Measurements from ENCODE around the gene SYT9.

Gene SYT9

DNA sequence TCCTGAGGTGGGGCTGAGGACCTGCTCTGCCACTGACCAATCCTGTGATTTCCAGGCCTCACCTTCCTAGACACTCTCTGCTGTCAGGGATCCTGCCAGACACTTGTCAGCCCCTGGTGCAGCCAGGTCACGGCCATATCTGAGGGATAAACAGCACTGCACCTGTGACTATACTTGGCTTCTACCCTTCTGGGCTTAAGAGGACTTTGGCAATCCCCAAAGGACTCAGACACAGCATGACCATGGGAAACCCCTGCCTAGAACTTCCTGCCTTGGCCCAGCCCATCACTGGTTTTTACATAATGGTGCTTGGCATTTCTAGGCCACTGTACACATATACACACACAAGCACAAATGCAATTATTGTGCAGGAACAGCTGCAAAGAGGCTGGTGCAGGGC, 222.0 kb downstream of the SYT9 start:
- Histone ChIP-seq H3K4me1 (ENCODE audit: insufficient read depth, low read length) (no peaks in the 10 kb centered on the region), H3K36me3 (ENCODE audit: insufficient read depth, low read length) (no peaks in the 10 kb centered on the region), H3K9ac (ENCODE audit: low read depth, low read length) (no peak overlapping the region), H3K27ac (ENCODE audit: low read depth, low read length) (no peak overlapping the region), H3K4me3 (ENCODE audit: low read length) (no peak overlapping the region), H3K9me3 (ENCODE audit: insufficient read depth, low read depth, low read length) (no peaks in the 10 kb centered on the region), H3K27me3 (ENCODE audit: insufficient read depth, low read length) (no peaks in the 10 kb centered on the region)
- WGBS, result 46% methylated on average over 1 of the region's 1 CpG

DNA sequence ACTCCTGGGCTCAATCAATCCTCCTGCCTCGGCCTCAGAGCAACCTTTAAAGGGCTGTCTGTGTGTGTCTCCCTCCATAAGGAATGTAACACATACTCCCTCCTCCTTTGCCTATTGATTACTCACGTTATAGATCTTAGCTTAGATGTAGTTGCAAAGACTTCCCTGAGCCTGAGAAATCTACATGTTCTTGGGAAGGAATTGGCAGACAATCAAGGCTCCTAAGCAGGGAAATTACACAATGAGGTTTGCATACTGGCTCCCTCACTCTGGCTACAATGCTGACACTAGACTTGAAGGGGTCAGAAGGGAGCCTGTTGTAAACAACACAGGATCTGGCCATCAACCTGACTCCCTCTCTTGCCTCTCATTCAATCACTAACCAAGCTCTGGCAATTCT, 228.4 kb downstream of the SYT9 start:
- Histone ChIP-seq H3K36me3 (ENCODE audit: insufficient read depth, low read length) (no peaks in the 10 kb centered on the region), H3K4me3 (ENCODE audit: low read length) (no peak overlapping the region), H3K4me1 (ENCODE audit: insufficient read depth, low read length) (peaks cover 6% of the 10 kb centered on the region), H3K27me3 (ENCODE audit: insufficient read depth, low read length) (no peaks in the 10 kb centered on the region), H3K9ac (ENCODE audit: low read depth, low read length) (no peak overlapping the region), H3K27ac (ENCODE audit: low read depth, low read length) (no peak overlapping the region), H3K9me3 (ENCODE audit: insufficient read depth, low read depth, low read length) (no peaks in the 10 kb centered on the region)
- WGBS, result 63% methylated on average over 2 of the region's 2 CpGs

DNA sequence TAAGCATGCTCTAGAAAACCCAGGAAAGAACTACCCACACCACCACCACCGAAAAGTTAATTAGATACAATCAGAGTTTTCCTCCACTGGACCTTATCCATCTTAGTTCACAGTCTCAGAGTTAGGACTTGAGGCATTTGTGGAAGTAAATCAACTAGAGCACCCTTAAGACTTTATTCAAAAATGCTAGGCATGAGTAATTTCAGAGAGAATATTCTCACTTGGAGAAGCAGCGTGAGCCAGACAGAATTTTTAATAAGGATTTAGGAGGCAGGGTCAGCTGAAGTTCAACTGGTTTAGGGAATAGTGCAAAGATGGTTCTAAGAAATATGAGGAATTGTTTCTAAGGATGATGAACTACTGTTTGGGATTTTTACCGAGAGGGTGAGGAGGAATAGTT, 232.4 kb downstream of the SYT9 start:
- H3K4me3 ChIP-seq (ENCODE audit: low read length), result no peak overlapping the region
- no peaks in the 10 kb centered on the region for H3K27me3 ChIP-seq (ENCODE audit: insufficient read depth, low read length)
- no peak overlapping the region for H3K27ac ChIP-seq (ENCODE audit: low read depth, low read length)
- WGBS, result 87% methylated on average over 3 of the region's 3 CpGs
- peaks cover 11% of the 10 kb centered on the region for H3K4me1 ChIP-seq (ENCODE audit: insufficient read depth, low read length)
- no peaks in the 10 kb centered on the region for H3K9me3 ChIP-seq (ENCODE audit: insufficient read depth, low read depth, low read length)
- no peak overlapping the region for H3K9ac ChIP-seq (ENCODE audit: low read depth, low read length)
- no peaks in the 10 kb centered on the region for H3K36me3 ChIP-seq (ENCODE audit: insufficient read depth, low read length)

DNA sequence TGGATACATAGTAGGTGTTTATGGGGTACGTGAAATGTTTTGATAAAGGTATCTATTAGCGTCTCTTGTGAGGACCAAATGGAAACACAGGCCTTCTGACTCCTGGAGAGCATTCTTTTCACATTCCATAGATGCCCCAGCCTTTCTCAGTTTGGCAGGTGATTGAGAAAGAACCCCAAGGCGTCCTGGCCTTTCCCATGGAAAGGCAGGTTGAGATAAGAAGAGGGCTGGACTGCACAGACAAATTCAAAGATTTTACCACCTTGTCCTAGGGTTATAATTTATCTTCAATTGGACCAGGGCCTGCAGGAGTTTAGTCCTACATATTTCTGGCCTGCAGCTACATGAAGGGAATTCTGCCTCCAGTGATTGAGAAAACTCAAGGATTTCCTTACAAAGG, 232.9 kb downstream of the SYT9 start:
- no peaks in the 10 kb centered on the region for H3K9me3 ChIP-seq (ENCODE audit: insufficient read depth, low read depth, low read length)
- H3K4me3 ChIP-seq (ENCODE audit: low read length), result no peak overlapping the region

DNA sequence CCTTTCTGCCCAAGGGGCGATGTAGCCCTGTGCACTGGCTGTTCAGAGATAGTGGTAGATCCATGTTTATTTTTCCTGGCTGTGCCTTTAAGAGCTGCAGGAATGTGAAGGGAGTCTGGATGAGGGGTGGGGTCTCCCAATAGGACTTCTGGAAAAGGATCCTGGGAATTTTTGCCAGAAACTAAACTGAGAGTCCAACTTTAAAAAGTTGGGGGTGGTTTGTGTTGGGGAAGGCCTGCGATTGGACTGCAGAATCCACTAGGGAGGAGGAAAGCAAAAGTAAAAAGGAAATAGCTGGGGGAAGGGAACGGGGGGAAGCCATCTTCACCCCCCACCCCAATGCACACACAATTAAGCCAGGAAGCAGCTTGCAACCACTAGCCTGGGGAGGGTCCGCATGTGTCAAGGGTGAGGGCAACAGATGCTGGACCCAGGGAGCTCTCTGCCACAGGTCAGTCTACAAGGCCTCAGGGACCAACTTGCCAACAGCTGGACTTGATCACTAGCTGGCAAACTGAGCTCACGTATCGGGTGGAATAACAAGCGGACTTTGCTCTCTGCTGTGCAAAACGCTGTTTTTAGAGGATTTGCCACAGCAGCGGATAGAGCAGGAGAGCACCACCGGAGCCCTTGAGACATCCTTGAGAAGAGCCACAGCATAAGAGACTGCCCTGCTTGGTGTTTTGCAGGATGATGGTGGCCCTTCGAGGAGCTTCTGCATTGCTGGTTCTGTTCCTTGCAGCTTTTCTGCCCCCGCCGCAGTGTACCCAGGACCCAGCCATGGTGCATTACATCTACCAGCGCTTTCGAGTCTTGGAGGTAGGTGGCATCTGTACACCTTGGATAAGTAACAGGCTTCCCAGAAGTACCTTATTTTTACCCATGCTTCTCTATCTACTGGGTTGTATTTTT, 233.7 kb downstream of the SYT9 start, which contains the start of gene OLFML1:
Gene OLFML1 (plus strand): TSS at position 321 of the 912 bp plus-strand sequence. CDS start 370 bp downstream, at position 691.
- H3K9ac ChIP-seq (ENCODE audit: low read depth, low read length), result no peak within 1 kb of the TSS
- peaks cover 11% of the 10 kb centered on the region for H3K4me1 ChIP-seq (ENCODE audit: insufficient read depth, low read length)
- H3K9me3 ChIP-seq (ENCODE audit: insufficient read depth, low read depth, low read length), result no peaks in the 10 kb centered on the region
- H3K36me3 ChIP-seq (ENCODE audit: insufficient read depth, low read length), result no peaks in the 10 kb centered on the region
- H3K4me3 ChIP-seq (ENCODE audit: low read length), result no peak within 1 kb of the TSS
- H3K27ac ChIP-seq (ENCODE audit: low read depth, low read length), result no peak within 1 kb of the TSS
- 93% methylated on average over 14 of the region's 15 CpGs for WGBS
- no peaks in the 10 kb centered on the region for H3K27me3 ChIP-seq (ENCODE audit: insufficient read depth, low read length)

More for the DNA sequence above, 232.9 kb downstream of the SYT9 start:
- 41% methylated on average over 3 of the region's 3 CpGs for WGBS
- Histone ChIP-seq H3K27me3 (ENCODE audit: insufficient read depth, low read length) (no peaks in the 10 kb centered on the region), H3K4me1 (ENCODE audit: insufficient read depth, low read length) (peaks cover 11% of the 10 kb centered on the region), H3K27ac (ENCODE audit: low read depth, low read length) (no peak overlapping the region), H3K9ac (ENCODE audit: low read depth, low read length) (no peak overlapping the region), H3K36me3 (ENCODE audit: insufficient read depth, low read length) (no peaks in the 10 kb centered on the region)

DNA sequence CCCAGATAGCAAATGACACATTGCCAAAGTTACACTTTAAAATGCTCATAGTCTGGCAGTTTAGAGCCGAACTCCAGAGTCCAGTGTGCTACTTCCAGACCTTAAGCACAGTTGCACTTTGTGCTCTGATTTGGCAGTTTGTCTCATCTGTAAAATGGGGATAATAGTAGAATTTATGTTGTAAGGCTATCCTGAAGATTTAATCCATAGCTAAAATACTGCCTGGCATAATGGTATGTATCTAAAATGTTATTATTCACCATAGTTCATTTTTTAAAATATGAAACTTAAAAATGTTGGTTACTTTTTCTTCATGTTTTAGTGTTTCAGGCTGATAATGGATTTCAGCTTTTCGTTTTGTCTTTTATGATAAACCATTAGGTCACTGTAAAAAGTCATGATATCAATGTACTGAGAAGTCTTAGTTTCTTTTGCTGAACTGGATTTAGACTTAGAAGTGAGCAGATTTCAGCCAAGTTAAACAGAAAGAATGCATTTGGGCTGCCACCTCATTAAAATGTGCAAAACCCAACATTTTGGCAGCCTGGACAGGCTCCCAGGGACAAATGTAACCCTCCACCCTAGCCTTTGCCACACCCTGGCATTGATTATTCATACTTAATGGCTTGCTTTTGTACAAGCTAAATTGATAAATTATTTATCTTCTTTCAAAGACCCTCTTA, 234.5 kb downstream of the SYT9 start:
- no peak overlapping the region for H3K27ac ChIP-seq (ENCODE audit: low read depth, low read length)
- WGBS, result 96% methylated on average over 2 of the region's 2 CpGs
- H3K36me3 ChIP-seq (ENCODE audit: insufficient read depth, low read length), result no peaks in the 10 kb centered on the region
- no peak overlapping the region for H3K4me3 ChIP-seq (ENCODE audit: low read length)
- no peaks in the 10 kb centered on the region for H3K27me3 ChIP-seq (ENCODE audit: insufficient read depth, low read length)
- H3K9ac ChIP-seq (ENCODE audit: low read depth, low read length), result no peak overlapping the region
- peaks cover 11% of the 10 kb centered on the region for H3K4me1 ChIP-seq (ENCODE audit: insufficient read depth, low read length)
- H3K9me3 ChIP-seq (ENCODE audit: insufficient read depth, low read depth, low read length), result no peaks in the 10 kb centered on the region

DNA sequence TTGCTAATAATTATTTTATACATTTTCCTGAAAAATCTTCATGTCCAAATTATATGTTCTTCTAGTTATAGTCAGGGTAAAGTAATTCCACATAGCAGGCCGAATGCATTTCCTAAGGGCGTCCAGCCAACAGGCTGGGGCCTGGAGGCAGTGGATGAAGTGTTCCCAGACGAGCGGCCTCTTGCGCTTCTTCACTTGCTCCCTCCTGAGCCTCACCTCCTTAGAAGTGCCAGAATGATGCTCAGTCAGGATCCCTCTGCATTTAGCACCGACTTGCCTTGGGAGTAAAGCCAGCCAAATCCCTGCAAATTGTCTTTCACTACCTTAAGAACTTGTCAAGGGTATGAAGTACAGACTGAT, 235.1 kb downstream of the SYT9 start:
- Histone ChIP-seq H3K4me1 (ENCODE audit: insufficient read depth, low read length) (peaks cover 11% of the 10 kb centered on the region), H3K4me3 (ENCODE audit: low read length) (no peak overlapping the region), H3K36me3 (ENCODE audit: insufficient read depth, low read length) (no peaks in the 10 kb centered on the region), H3K9me3 (ENCODE audit: insufficient read depth, low read depth, low read length) (no peaks in the 10 kb centered on the region), H3K27ac (ENCODE audit: low read depth, low read length) (no peak overlapping the region), H3K27me3 (ENCODE audit: insufficient read depth, low read length) (no peaks in the 10 kb centered on the region), H3K9ac (ENCODE audit: low read depth, low read length) (no peak overlapping the region)
- 94% methylated on average over 6 of the region's 6 CpGs for WGBS

DNA sequence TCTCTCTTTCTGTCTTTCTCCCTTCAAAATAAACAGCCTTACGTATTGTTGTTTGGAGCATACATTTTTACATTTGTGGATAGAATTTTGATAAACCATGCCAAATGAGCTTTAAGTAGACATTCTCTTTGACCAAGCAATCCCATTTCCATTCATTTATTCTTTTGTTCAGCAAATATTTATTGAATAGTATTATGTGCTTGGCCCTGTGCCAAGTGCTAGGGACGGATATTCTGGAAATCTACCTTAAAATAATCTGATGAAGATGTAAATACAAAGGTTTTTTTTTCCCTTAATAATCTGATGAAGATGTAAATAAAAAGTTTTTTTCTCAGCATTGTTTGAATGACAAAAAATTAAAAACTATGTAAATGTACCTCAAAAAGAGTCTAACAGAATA, 235.7 kb downstream of the SYT9 start:
- H3K4me3 ChIP-seq (ENCODE audit: low read length), result no peak overlapping the region
- H3K36me3 ChIP-seq (ENCODE audit: insufficient read depth, low read length), result no peaks in the 10 kb centered on the region
- no peak overlapping the region for H3K9ac ChIP-seq (ENCODE audit: low read depth, low read length)
- WGBS, result 67% methylated on average over 2 of the region's 2 CpGs
- no peak overlapping the region for H3K27ac ChIP-seq (ENCODE audit: low read depth, low read length)
- no peaks in the 10 kb centered on the region for H3K9me3 ChIP-seq (ENCODE audit: insufficient read depth, low read depth, low read length)
- peaks cover 15% of the 10 kb centered on the region for H3K4me1 ChIP-seq (ENCODE audit: insufficient read depth, low read length)
- H3K27me3 ChIP-seq (ENCODE audit: insufficient read depth, low read length), result no peaks in the 10 kb centered on the region

DNA sequence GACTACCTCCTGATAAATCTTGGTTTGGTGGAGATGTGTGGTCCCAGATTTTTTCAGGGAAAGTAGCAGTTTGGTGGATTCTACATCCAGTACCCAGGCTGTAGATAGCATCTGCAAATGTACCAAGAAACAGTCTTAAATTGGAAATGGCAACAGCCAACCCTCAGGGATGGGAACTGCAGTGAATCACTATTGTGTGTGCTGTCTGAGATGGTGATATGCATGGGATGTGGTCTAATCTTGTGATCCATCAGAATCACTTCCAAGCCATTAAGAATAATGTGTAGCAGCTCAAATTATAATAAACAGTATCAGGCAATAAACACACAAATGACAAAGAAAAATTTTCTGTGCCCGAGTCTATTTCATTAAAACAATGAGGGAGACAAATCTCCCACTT, 237.0 kb downstream of the SYT9 start:
- no peak overlapping the region for H3K27ac ChIP-seq (ENCODE audit: low read depth, low read length)
- no peaks in the 10 kb centered on the region for H3K9me3 ChIP-seq (ENCODE audit: insufficient read depth, low read depth, low read length)
- no peak overlapping the region for H3K4me3 ChIP-seq (ENCODE audit: low read length)
- peaks cover 15% of the 10 kb centered on the region for H3K4me1 ChIP-seq (ENCODE audit: insufficient read depth, low read length)
- no peak overlapping the region for H3K9ac ChIP-seq (ENCODE audit: low read depth, low read length)
- WGBS, result 83% methylated on average over 1 of the region's 1 CpG
- no peaks in the 10 kb centered on the region for H3K27me3 ChIP-seq (ENCODE audit: insufficient read depth, low read length)
- H3K36me3 ChIP-seq (ENCODE audit: insufficient read depth, low read length), result no peaks in the 10 kb centered on the region

DNA sequence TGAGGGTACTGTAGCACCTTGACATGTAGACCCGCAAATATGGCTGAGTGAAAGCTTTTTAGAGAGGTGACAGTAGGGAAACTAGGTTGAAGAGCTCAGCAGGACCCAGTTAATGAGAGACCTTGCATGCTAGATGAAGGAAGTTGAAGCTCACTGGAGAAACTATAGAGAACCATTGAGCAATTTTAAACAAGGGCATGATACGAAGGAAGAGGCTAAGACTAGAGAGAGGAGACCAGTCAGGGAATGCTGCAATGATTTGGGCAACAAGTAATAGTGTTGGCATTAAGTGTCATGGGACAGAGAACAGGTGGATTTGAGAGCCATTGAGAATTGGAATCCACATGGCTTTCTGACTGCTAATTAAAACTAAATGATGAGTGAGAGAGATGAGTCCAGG, 237.7 kb downstream of the SYT9 start:
- no peak overlapping the region for H3K4me3 ChIP-seq (ENCODE audit: low read length)
- H3K27me3 ChIP-seq (ENCODE audit: insufficient read depth, low read length), result no peaks in the 10 kb centered on the region
- no peak overlapping the region for H3K9ac ChIP-seq (ENCODE audit: low read depth, low read length)
- H3K4me1 ChIP-seq (ENCODE audit: insufficient read depth, low read length), result peaks cover 15% of the 10 kb centered on the region
- 97% methylated on average over 2 of the region's 2 CpGs for WGBS
- H3K9me3 ChIP-seq (ENCODE audit: insufficient read depth, low read depth, low read length), result no peaks in the 10 kb centered on the region
- no peak overlapping the region for H3K27ac ChIP-seq (ENCODE audit: low read depth, low read length)
- no peaks in the 10 kb centered on the region for H3K36me3 ChIP-seq (ENCODE audit: insufficient read depth, low read length)

DNA sequence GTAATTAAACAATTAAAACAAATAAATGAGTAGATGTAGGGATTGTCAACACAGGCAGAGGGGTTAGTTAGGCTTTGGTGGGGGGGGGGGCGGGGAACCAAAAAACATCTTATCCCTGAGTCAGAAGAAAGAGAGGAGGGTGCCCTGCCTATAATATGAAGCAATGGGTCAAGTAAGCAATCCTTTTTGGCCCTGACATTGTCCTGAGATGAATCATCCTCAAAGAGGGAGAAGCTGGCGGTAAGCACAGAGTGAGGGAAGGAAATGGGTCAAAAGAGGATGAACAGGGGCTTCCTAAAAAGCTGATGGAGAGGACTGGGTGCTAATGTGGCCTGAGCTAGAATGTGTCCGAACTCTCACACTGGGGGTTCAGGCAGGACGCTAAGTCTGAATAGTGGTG, 238.3 kb downstream of the SYT9 start:
- 91% methylated on average over 4 of the region's 4 CpGs for WGBS
- Histone ChIP-seq H3K9ac (ENCODE audit: low read depth, low read length) (no peak overlapping the region), H3K27ac (ENCODE audit: low read depth, low read length) (no peak overlapping the region), H3K4me1 (ENCODE audit: insufficient read depth, low read length) (peaks cover 9% of the 10 kb centered on the region), H3K36me3 (ENCODE audit: insufficient read depth, low read length) (no peaks in the 10 kb centered on the region), H3K4me3 (ENCODE audit: low read length) (no peak overlapping the region), H3K27me3 (ENCODE audit: insufficient read depth, low read length) (no peaks in the 10 kb centered on the region), H3K9me3 (ENCODE audit: insufficient read depth, low read depth, low read length) (no peaks in the 10 kb centered on the region)
